Measurements from ENCODE around the gene TYW1B. TPM values are rescaled to one million over a fixed set of nuclear protein-coding genes. Genes with fewer than 3 reads are reported as not detected.
A peak's percentile ranks its signal among the peaks of the same experiment; 100 is the strongest.
"Not testable (repeated sequence)": the region's sequence is repeated elsewhere in the genome, so short reads cannot be mapped to it uniquely, and the experiment has no call there.

Gene TYW1B
- polyA plus RNA-seq, 3 donors = 2.7 to 4.3 (median 3.1) TPM

- DNase-seq (ENCODE audit: low read depth in 3 of 3, low spot score in 2 of 3) = not testable (repeated sequence)
Observed at GRCh38 chr7:72766994-72767393, 61.0 kb downstream of the TYW1B start.

DNA sequence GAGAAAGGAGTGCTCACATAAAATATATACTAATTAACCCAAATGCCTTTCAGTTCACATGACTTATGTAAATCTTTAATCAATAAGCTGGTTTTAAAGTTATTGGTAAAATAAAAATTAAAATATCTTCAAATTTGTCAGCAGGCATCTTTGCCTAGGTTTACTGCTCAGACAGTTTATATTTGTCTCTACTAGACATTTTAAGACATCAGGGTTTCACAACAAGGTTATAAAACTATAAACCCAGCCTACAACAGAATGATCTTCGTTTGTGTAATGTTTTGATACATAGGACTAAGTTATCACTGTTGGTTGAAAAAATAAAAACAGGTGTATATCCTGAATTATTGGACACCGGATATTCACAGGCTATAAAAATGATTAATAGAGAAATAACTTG lies 67.4 kb downstream of the TYW1B start:
- DNase-seq (ENCODE audit: low read depth in 3 of 3, low spot score in 2 of 3) = no peak

GRCh38 chr7:72754312-72754711 lies 73.7 kb downstream of the TYW1B start:
- DNase-seq (ENCODE audit: low read depth in 3 of 3, low spot score in 2 of 3) = no peak

GRCh38 chr7:72753781-72754180 lies 74.2 kb downstream of the TYW1B start:
- no peak for DNase-seq (ENCODE audit: low read depth in 3 of 3, low spot score in 2 of 3)

DNA sequence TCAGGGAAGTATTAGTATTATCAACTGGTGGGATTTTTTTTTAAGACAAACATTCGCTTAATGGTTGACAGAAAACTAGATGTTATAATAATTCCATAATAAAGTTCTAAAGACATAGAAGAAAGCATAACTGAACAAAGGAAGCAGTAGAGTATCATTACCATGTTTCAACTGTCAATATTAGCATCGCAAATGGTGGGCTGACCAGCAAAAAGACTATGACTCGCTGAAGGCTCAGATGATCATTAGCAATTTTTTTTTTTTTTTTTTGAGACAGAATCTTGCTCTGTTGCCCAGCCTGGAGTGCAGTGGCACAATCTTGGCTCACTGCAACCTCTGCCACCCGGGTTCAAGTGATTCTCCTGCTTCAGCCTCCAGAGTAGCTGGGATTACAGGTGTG lies 74.8 kb downstream of the TYW1B start:
- DNase-seq (ENCODE audit: low read depth in 3 of 3, low spot score in 2 of 3) = not testable (repeated sequence)

DNA sequence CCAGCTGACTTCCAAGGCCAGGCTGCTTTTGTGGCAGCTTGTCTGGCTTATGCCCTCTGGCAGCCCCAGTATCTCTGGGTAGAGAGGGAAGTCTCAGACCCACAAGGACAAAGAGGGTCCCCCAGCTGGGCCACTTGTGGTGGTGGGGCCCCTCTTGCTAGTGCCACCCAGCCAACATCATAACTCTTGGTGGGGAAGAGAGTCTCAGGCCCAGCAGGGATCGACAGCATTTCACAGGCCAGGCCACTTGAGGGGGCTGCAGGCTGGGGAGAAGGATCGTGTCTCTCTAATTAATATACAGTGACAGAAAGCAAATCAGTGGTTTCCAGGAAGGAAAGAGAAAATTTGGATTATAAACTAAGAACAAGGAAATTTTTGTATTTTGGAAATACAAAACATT lies 76.0 kb downstream of the TYW1B start:
- no peak for DNase-seq (ENCODE audit: low read depth in 3 of 3, low spot score in 2 of 3)

- no peak for DNase-seq (ENCODE audit: low read depth in 3 of 3, low spot score in 2 of 3)
Observed at GRCh38 chr7:72751378-72751777, 76.6 kb downstream of the TYW1B start.

GRCh38 chr7:72748649-72749048 lies 79.4 kb downstream of the TYW1B start:
- not testable (repeated sequence) for DNase-seq (ENCODE audit: low read depth in 3 of 3, low spot score in 2 of 3)

DNA sequence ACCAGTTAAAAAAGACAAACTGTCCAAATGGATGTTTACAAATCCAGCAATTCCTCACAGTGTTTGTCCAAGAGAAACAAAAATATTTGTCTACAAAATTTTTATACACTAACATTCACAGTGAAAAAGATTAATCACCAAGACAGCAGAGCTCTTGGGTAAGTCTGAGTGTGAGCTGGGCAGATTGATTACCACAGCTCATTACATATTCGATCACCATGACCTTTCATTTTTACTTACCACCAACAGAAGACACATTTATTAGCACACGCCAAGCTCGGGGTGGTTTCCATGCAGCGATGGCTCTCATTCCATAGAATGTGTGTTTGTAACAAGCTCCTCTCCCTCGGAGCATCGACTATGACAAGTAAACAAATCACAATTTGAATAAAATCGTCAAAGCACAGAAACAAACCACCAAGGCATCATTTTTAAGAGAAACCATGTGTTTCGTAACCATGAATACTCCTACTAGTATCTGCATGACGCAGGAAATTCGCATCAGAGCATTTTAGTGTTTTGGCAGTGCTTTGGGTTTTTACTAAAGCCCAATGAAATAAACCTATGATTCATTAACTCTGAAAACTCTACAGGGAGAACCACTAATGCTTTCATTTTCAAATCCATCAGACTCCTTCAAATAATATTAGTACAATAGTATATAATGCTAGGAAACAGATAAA lies 83.6 kb downstream of the TYW1B start:
- peak; percentile 6 to 23 (median 13) for DNase-seq (ENCODE audit: low read depth in 3 of 3, low spot score in 2 of 3)

- not testable (repeated sequence) for DNase-seq (ENCODE audit: low read depth in 3 of 3, low spot score in 2 of 3)
Observed at GRCh38 chr7:72743801-72744200, 84.2 kb downstream of the TYW1B start.

- not testable (repeated sequence) for DNase-seq (ENCODE audit: low read depth in 3 of 3, low spot score in 2 of 3)
Observed at GRCh38 chr7:72739716-72740115, 88.3 kb downstream of the TYW1B start.

DNA sequence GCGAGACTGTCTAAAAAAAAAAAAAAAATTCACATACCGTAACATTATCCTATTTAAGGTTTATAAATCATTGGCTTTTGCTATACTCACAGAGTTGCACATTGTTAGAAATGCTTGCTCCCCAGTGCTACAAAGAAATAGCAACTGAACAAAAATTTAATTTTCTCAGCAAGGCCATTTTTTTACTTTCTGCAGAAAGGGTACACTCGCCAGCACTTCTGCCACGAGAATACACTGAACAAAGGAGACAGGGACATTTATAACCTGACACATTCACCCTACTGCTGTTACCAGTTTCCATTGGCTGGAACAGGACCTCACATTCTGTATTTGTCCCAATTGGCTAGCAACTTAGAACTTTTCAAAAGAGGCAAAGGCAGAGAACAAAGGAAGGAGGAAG lies 92.1 kb downstream of the TYW1B start:
- DNase-seq (ENCODE audit: low read depth in 3 of 3, low spot score in 2 of 3) = not testable (repeated sequence)

- DNase-seq (ENCODE audit: low read depth in 3 of 3, low spot score in 2 of 3) = not testable (repeated sequence)
Observed at GRCh38 chr7:72730815-72731214, 97.2 kb downstream of the TYW1B start.

DNA sequence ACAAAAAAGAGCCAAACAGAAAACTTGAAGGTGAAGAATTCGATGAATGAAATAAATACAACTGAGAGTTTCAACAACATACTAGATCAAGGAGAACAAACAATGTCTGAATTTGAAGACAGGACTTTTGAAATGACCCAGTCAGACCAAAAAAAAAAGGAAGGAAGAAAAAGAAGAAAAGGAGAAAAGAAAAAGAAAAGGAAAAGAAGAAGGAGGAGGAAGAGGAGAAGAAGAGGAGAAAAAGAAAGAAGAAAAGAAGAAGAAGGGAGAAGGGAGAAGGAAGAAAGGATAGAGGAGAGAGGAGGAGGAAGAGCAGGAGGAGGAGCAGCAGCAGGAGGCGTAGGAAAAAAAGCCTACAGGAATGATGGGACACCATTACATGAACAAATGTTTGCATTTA lies 97.6 kb downstream of the TYW1B start:
- DNase-seq (ENCODE audit: low read depth in 3 of 3, low spot score in 2 of 3) = not testable (repeated sequence)

GRCh38 chr7:72729130-72729529 lies 98.9 kb downstream of the TYW1B start:
- not testable (repeated sequence) for DNase-seq (ENCODE audit: low read depth in 3 of 3, low spot score in 2 of 3)

GRCh38 chr7:72722694-72723093 lies 105.3 kb downstream of the TYW1B start:
- not testable (repeated sequence) for DNase-seq (ENCODE audit: low read depth in 3 of 3, low spot score in 2 of 3)

GRCh38 chr7:72720890-72721289 lies 107.1 kb downstream of the TYW1B start:
- not testable (repeated sequence) for DNase-seq (ENCODE audit: low read depth in 3 of 3, low spot score in 2 of 3)

- not testable (repeated sequence) for DNase-seq (ENCODE audit: low read depth in 3 of 3, low spot score in 2 of 3)
Observed at GRCh38 chr7:72717252-72717774, 110.7 kb downstream of the TYW1B start.

GRCh38 chr7:72711927-72712326 lies 116.1 kb downstream of the TYW1B start:
- not testable (repeated sequence) for DNase-seq (ENCODE audit: low read depth in 3 of 3, low spot score in 2 of 3)

GRCh38 chr7:72710983-72711382 lies 117.0 kb downstream of the TYW1B start:
- DNase-seq (ENCODE audit: low read depth in 3 of 3, low spot score in 2 of 3) = no peak

DNA sequence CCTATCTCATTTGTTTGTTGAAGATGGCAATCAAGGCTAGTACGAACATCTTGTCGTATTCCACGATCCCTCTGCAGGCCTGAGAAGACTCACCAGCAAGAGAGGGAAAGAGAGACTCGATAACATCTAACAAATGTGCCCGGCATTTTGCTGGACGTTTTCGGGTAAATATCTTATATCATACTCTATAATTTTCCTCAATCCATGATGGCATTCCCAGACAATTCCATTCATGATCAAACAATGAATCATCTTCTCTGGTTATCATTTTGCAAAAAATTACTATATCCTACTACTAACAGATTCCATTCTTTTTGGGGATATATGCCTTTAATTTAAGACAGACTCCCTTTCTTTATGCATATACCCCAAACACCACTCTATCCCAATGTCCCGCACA lies 118.1 kb downstream of the TYW1B start:
- no peak for DNase-seq (ENCODE audit: low read depth in 3 of 3, low spot score in 2 of 3)

GRCh38 chr7:72708371-72709050 lies 119.5 kb downstream of the TYW1B start:
- not testable (repeated sequence) for DNase-seq (ENCODE audit: low read depth in 3 of 3, low spot score in 2 of 3)

Measured in right renal cortex interstitium (tissue), 3 donors.